GM18909 (cell line): Measurements from ENCODE around the gene ZNF318.
"Not testable (repeated sequence)": the region's sequence is repeated elsewhere in the genome, so short reads cannot be mapped to it uniquely, and the experiment has no call there.

Experiments
- ATAC-seq: cut with Tn5 transposase; IDR thresholded peaks from one replicate; pipeline ENCODE4 v1.9.1; 2021; ENCODE audit warnings: mild to moderate bottlenecking; ENCODE audit not compliant: unreplicated experiment, poor library complexity

Gene ZNF318

DNA sequence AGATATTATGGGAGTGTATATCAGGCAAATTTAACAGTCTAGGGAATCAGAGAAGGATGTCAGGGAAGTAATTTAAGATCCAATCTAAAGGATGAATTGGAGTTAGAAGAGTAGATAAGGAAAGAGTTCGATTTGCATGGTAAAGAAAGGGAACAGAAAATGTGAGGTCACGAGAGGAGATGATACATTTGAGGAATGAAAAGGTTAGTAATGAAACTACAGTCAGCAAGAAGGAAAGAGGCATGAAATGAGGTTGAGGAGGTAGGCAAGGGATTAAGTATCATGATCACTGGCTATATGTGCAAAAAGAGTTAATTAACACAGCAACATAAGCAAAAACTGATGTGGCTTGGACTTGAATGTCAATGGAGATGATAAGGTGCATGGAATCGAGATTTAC is 22.4 kb downstream of the ZNF318 start:
- ATAC-seq, result no peak

DNA sequence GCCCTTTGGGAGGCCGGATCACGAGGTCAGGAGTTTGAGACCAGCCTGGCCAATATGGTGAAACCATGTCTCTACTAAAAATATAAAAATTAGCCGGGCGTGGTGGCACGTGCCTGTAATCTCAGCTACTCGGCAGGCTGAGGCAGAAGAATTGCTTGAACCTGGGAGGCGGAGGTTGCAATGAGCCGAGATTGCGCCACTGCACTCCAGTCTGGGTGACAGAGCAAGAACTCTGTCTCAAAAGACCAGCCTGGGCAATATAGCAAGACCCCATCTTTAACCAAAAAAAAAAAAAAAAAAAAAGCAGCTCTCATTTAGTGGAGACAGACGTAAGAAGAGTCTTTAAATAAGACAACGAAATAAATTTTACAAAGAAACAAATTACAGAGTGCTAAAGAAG is 23.2 kb downstream of the ZNF318 start:
- not testable (repeated sequence) for ATAC-seq

DNA sequence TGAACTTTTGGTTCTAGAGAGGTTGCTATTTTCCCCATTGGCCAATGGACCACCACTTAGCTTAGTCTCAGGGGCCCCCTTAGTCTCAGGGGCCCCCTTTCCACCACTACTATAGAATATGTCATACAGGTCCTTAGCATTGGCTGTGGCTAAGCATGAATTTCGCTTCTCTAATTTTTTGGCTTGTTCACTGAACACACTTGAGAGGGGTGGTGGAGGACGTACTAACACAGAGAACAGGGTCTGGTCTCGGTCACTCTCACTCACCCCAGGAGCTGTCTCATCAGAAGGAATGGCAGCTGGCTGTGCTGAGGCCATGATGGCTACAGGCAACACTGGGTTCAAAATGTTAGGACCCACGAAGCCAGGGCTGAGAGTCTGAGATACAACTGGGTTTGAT is 30.3 kb downstream of the ZNF318 start:
- peak; percentile 82 for ATAC-seq

- ATAC-seq, result peak; percentile 59
Measured at GRCh38 chr6:43338243-43338642, 31.2 kb downstream of the ZNF318 start.

- ATAC-seq, result no peak
Measured at GRCh38 chr6:43336382-43336781, 33.1 kb downstream of the ZNF318 start.

DNA sequence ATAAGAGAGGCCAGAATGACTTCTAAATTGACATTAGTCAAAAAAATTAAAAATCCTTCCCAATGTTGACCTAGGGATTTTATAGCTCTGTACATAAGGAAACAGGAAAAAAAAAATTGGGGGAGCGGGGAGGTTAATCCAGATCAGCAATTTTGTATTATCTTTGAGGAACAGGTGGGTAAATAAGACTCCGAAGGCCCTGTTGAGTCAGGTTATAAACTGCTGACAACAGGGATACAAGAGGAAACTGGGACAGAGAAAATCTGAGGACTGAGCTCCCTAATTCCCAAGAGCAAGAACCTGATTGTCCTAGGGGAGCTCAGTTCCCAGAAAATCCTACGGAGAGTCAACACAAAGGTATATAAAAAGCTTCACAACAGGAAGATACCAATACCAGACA is 34.0 kb downstream of the ZNF318 start:
- no peak for ATAC-seq

- no peak for ATAC-seq
Measured at GRCh38 chr6:43334466-43335095, 34.9 kb downstream of the ZNF318 start.

DNA sequence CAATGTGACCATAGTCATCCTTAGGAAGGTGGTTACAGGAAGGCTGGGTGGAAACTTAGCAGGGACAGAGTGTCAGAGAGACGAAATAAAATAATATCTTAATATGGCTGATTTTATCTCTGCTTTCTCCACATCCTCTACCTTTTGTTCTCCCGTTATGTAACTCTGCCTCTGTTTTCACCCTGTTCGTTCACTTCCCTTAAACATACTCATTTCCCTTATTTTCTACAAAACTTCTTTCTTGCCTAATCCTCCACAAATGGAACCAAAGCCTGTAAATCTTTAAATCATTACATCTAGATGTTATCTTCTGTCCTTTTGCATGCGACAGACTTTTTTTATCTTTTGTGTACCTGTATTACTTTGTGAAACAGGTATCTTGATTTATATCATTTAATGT is 37.6 kb downstream of the ZNF318 start:
- ATAC-seq, result no peak

GRCh38 chr6:43331470-43331869 is 38.0 kb downstream of the ZNF318 start:
- ATAC-seq, result no peak

DNA sequence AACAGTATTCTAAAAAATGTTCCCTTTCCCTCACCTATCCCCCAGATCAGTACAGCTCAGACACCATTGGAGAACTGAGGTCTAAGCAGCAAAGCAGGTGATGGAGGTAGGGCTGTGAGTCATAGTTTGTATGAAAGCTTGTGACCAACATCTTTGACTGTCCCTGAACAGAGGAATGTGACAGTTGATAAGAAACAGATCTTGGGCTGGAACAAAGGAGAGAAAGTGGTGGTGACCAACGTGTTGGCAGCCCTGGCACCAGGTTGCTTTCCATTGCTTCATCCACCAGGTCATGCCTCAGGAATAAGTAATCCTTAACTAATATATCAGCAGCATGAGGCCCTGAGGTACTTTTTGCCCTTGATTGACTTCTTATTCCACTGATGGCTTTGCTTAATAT is 40.9 kb downstream of the ZNF318 start:
- ATAC-seq, result no peak

- no peak for ATAC-seq
Measured at GRCh38 chr6:43325876-43326275, 43.6 kb downstream of the ZNF318 start.

GRCh38 chr6:43318011-43318410 is 51.4 kb downstream of the ZNF318 start:
- ATAC-seq, result no peak

DNA sequence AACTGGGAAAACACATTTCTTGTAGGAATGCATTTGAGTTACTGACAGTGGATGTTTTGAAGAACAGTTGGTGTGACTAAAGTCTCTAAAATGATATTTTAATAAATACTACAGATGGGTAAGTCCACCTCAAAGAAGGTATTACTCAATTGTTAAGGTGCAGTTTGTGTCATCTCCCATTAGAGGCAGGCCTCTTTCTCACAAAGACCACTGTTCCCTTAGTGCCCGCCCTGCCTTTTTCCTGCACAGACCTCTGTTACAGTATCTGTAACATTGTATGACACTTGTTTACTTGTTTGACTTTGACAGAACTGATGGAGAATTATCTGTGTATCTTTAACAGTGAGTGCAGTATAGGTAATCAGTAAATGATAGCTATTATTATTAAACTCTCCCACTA is 55.6 kb downstream of the ZNF318 start:
- no peak for ATAC-seq

DNA sequence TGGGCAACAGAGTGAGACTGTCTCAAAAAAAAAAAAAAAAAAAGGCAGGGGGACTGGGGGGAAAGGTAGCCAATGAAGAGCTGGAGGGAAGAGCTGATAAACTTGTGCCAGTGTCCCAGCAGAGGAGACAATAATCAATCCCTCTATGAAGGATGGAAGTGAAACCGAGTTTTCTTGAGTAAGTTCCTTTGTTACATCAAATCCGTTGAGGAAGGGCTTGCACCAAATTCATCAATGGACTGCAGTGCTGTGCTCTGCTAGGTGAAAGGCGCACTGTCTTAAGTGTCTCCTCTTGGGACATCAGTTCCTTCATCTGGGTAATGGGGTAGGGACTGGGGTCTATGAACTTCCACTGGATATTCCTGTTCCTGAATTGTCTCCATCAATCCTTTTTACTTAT is 57.8 kb downstream of the ZNF318 start:
- ATAC-seq, result no peak

DNA sequence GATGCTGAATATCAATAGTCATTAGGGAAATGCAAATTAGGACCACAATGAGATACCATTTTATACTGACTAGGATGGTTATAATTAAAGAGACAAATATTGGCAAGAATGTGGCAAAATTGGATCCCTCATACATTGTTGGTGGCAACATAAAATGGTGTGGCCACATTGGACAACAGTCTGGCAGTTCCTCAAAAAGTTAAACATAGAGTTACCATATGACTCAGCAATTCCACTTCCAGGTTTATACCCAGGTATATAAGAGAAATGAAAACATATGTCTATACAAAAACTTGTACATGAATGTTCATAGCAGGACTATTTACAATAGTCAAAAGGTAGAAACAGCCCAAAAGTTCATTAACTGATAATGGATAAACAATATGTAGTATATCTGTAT is 58.8 kb downstream of the ZNF318 start:
- ATAC-seq, result no peak

DNA sequence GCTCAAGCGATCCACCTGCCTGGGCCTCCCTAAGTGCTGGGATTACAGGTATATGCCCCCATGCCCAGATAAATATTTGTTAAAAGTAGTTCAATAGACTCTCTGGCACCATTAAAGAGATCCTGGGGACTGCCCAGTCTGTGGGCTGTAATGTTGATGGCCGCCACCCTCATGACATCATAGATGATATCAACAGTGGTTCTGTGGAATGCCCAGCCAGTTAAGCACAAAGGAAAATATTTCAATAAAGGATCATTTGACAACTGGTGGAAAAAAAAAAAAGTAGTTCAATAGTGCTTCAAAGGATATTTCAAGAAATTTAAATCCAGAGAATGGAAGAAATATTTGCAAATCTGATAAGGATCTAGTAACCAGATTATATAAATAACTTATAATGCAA is 59.3 kb downstream of the ZNF318 start:
- ATAC-seq, result no peak

DNA sequence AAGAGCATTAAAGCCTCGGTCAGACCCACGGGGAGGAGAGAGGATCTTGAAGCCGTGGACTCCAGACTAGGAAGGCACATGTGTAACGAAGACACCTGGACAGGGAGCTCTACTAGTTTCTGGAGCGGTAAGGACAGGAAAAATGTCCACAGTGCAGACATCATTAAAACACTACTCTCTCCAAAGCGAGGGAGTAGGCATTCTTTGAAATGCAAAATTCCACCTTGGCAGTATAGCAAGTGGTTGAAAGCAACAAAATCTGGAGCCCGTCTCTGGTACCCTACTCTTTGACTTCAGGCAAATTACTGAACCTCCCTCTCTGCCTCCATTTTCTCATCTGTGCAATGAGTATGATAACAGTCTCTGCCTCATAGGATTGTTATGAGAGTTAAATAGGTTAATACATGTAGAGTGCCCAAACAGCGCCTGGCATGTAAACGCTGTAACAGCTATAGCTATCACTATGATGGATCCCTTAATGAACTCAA is 60.4 kb downstream of the ZNF318 start:
- ATAC-seq, result no peak

- ATAC-seq, result peak; percentile 66
Measured at GRCh38 chr6:43308101-43308989, 61.1 kb downstream of the ZNF318 start, which contains the start of gene CRIP3. TSS of gene CRIP3 (minus strand) at chr6:43308826. CDS start at chr6:43308792, 34 bp downstream.

GRCh38 chr6:43307451-43308100 is 61.9 kb downstream of the ZNF318 start:
- no peak for ATAC-seq

GRCh38 chr6:43306086-43306485 is 63.4 kb downstream of the ZNF318 start:
- no peak for ATAC-seq

- no peak for ATAC-seq
Measured at GRCh38 chr6:43304882-43305281, 64.6 kb downstream of the ZNF318 start.
